ENCODE measurements around the gene FOSL1. TPM values are rescaled to one million over a fixed set of nuclear protein-coding genes. Genes with fewer than 3 reads are reported as not detected.
A peak's percentile ranks its signal among the peaks of the same experiment; 100 is the strongest.

Gene FOSL1
- total and polyA plus RNA-seq, 2 of the 13 experiments (the other 11 are each of a cell fraction or from before 2014, with no cell fraction given) = 4.0 to 4.1 TPM

DNA sequence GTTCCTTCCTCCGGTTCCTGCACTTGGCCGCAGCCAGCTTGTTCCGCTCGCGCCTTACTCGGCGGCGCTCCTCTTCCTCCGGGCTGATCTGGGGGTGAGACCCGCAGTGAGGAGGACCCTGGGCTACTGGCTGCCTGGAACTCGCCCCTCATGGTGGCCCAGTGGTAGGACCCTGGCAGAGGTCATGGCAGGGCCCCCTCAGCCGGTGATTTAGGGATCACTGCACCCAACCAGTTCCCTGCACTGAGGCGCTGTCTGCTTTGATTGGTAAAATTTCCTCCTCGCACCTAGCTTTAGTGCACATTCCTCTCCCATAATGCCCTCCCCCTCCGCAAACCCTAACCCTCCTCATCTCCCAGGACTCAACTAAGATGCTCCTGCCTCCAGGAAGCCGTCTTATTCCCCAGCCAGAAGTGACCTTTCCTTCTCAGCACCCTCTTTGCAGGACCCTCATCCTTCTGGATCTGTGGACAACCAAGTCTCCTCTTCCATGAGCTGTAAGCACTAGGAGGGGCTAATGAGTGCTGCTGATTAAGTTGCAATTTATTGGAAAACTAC is 6.1 kb downstream of the FOSL1 start:
- Histone ChIP-seq H3K27me3 (ENCODE audit: control insufficient read depth in 1 of 2, insufficient read depth in 2 of 2, low read length in 2 of 2) (no peaks in the 10 kb centered on the region; a peak in 1 of 5 replicates), H3K27ac (ENCODE audit: extremely low read length, insufficient read depth, low read length) (peak overlapping the region; percentile 26), H3K4me2 (ENCODE audit: low read depth, low read length) (no peak overlapping the region), H3K36me3 (replicated peaks in 1 of 2; ENCODE audit: control insufficient read depth in 1 of 2, insufficient read depth in 2 of 2, low read length in 2 of 2) (peaks cover 8 to 18% of the 10 kb centered on the region in 2 experiments; a peak in 4 of 5 replicates), H3K9ac (ENCODE audit: insufficient read depth, low read depth, low read length) (no peak overlapping the region), H3K9me3 (ENCODE audit: low read length) (no peaks in the 10 kb centered on the region), H2AFZ (ENCODE audit: low read length) (no peak overlapping the region), H3K4me1 (ENCODE audit: insufficient read depth, low read length) (peaks cover 55% of the 10 kb centered on the region), H3K4me3 (replicated peaks in 1 of 3; ENCODE audit: insufficient read depth in 1 of 3, low read depth in 2 of 3, low read length in 3 of 3) (no peak overlapping the region), H4K20me1 (ENCODE audit: insufficient read depth, low read length) (no peaks in the 10 kb centered on the region), H3K79me2 (ENCODE audit: insufficient read depth, low read length) (peaks cover 37% of the 10 kb centered on the region)
- TF ChIP-seq RBFOX2 (IDR thresholded peaks at IDR 0.05; ENCODE audit: low read depth, low read length) = peak; percentile 48; the same call in 1 of the 2 replicates
- TF ChIP-seq AGO2 (optimal IDR thresholded peaks at IDR 0.05; ENCODE audit: low read depth, low read length) = peak; percentile 34
- TF ChIP-seq AGO1 (IDR thresholded peaks at IDR 0.05; ENCODE audit: low read depth, low read length, poor library complexity, severe bottlenecking) = peak; percentile 52
- no peak for TF ChIP-seq ZNF891 (CRISPR knock-in tag; IDR thresholded peaks at IDR 0.05)
- TF ChIP-seq, protein P1, sequence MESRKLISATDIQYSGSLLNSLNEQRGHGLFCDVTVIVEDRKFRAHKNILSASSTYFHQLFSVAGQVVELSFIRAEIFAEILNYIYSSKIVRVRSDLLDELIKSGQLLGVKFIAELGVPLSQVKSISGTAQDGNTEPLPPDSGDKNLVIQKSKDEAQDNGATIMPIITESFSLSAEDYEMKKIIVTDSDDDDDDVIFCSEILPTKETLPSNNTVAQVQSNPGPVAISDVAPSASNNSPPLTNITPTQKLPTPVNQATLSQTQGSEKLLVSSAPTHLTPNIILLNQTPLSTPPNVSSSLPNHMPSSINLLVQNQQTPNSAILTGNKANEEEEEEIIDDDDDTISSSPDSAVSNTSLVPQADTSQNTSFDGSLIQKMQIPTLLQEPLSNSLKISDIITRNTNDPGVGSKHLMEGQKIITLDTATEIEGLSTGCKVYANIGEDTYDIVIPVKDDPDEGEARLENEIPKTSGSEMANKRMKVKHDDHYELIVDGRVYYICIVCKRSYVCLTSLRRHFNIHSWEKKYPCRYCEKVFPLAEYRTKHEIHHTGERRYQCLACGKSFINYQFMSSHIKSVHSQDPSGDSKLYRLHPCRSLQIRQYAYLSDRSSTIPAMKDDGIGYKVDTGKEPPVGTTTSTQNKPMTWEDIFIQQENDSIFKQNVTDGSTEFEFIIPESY (CRISPR knock-in tag; IDR thresholded peaks at IDR 0.05) = peak; percentile 21; the same call in 1 of the 2 replicates
- 96% methylated on average over 16 of the region's 16 CpGs for WGBS (ENCODE audit: low lambda C conversion rate)
- no TSS peak for BruUV-seq (replicated peaks)
- ChIA-PET CTCF (ENCODE audit: low intra/inter-chr PET ratio, low total read pairs) (interaction anchor here (0.9 kb wide), 1 partner anchor 9 kb away, joined by 3 read pairs; no protein-coding TSS in a partner anchor), POLR2A (interaction anchor here (1.6 to 6.8 kb wide), 2 partner anchors 6 to 16 kb away, joined by 7 to 95 read pairs; partner anchors contain the start of gene FOSL1)
- intact Hi-C loops (cut with micrococcal nuclease; ENCODE audit: unreplicated experiment) = no loop called here
- no peak for ATAC-seq
- DNase-seq (ENCODE audit: low spot score) = no peak
- FAIRE-seq = no peak
- in situ Hi-C loops (cut with HindIII; ENCODE audit: extremely low pct_ligation_motif_present, low pct_unique_long_range_greater_than_20kb) = no loop called here
